Measurements from ENCODE around the gene NUAK2. TPM values are rescaled to one million over a fixed set of nuclear protein-coding genes. Genes with fewer than 3 reads are reported as not detected.

Gene NUAK2
- polyA plus RNA-seq, 3 donors, result 9.1 to 44.9 (median 21.9) TPM

GRCh38 chr1:205279986-205280385, 41.6 kb downstream of the NUAK2 start:
- H3K9me3 ChIP-seq (replicated peaks in 1 of 2; ENCODE audit: control insufficient read depth in 1 of 2, insufficient read depth in 1 of 2, low read length in 2 of 2), result no peaks in the 10 kb centered on the region
- peaks cover 0 to 3% (median 0%) of the 10 kb centered on the region in 7 donors for H3K9me3 Mint-ChIP-seq
- H4K20me1 ChIP-seq (ENCODE audit: insufficient read depth, low read length), result no peaks in the 10 kb centered on the region
- peaks cover 35% of the 10 kb centered on the region for H3K4me1 Mint-ChIP-seq
- no peak for DNase-seq
- H3K79me2 ChIP-seq (ENCODE audit: insufficient read depth, low read length), result no peaks in the 10 kb centered on the region
- H3K27me3 ChIP-seq (ENCODE audit: control insufficient read depth in 2 of 2, insufficient read depth in 2 of 2, low read length in 2 of 2), result no peaks in the 10 kb centered on the region
- no peaks in the 10 kb centered on the region for H3K36me3 ChIP-seq (replicated peaks in 1 of 2; ENCODE audit: control insufficient read depth in 1 of 2, insufficient read depth in 2 of 2, low read length in 2 of 2)
- no peak for TF ChIP-seq CTCF (IDR thresholded peaks at IDR 0.05)
- H3K27me3 Mint-ChIP-seq (ENCODE audit: low read depth in 3 of 3), result peaks cover 2 to 10% (median 5%) of the 10 kb centered on the region in 3 donors
- H3K4me1 ChIP-seq (ENCODE audit: control insufficient read depth in 1 of 2, insufficient read depth in 2 of 2, low read length in 2 of 2), result peaks cover 16 to 19% of the 10 kb centered on the region in 2 donors
- no peak overlapping the region for H3K9ac ChIP-seq (ENCODE audit: insufficient read depth, low read length, poor library complexity, severe bottlenecking)
- intact Hi-C loops (cut with micrococcal nuclease), result loop anchor here in 1 of 2 donors (10.0 kb wide), 1 partner anchor 245 kb away; no protein-coding TSS in a partner anchor
- H2AFZ ChIP-seq (ENCODE audit: insufficient read depth, low read depth, low read length, poor library complexity, severe bottlenecking), result no peak overlapping the region
- no peak overlapping the region for H3K27ac ChIP-seq (ENCODE audit: low read depth in 1 of 2, low read length in 2 of 2)
- peaks cover 0 to 4% of the 10 kb centered on the region in 2 donors for H3K36me3 Mint-ChIP-seq
- WGBS (ENCODE audit: insufficient coverage), result 82% methylated on average over 2 of the region's 3 CpGs
- H3K4me2 ChIP-seq (replicated peaks; ENCODE audit: extremely low read depth, low read length, poor library complexity, severe bottlenecking), result no peak overlapping the region
- no peak overlapping the region for H3K4me3 Mint-ChIP-seq
- H3K27ac Mint-ChIP-seq, result no peak overlapping the region
- H3K4me3 ChIP-seq (replicated peaks in 1 of 3; ENCODE audit: low read depth in 2 of 3, low read length in 3 of 3), result no peak overlapping the region

DNA sequence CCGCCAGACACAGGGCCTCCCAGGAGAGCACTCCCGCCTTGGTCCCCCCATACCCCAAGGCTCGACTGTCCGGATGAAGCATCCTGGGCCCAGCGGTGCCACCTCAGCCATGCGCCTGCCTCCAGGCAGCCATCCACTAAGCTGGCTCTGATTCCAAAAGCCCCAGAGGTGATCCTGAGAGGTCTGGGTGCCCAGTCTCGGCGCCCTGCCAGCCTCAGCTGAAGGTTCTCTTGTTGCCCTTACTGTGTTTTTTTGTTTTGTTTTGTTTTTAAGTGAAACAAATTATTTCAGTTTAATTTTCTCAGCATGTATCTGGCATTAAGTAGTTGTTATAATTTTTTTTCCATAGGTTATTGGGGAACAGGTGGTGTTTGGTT, 44.9 kb downstream of the NUAK2 start:
- Histone ChIP-seq H3K36me3 (replicated peaks in 1 of 2; ENCODE audit: control insufficient read depth in 1 of 2, insufficient read depth in 2 of 2, low read length in 2 of 2) (no peaks in the 10 kb centered on the region), H3K27me3 (ENCODE audit: control insufficient read depth in 2 of 2, insufficient read depth in 2 of 2, low read length in 2 of 2) (no peaks in the 10 kb centered on the region), H3K27ac (ENCODE audit: low read depth in 1 of 2, low read length in 2 of 2) (no peak overlapping the region), H4K20me1 (ENCODE audit: insufficient read depth, low read length) (no peaks in the 10 kb centered on the region), H3K4me3 (replicated peaks in 1 of 3; ENCODE audit: low read depth in 2 of 3, low read length in 3 of 3) (no peak overlapping the region), H3K4me2 (replicated peaks; ENCODE audit: extremely low read depth, low read length, poor library complexity, severe bottlenecking) (no peak overlapping the region), H3K4me1 (ENCODE audit: control insufficient read depth in 1 of 2, insufficient read depth in 2 of 2, low read length in 2 of 2) (peaks cover 4 to 5% of the 10 kb centered on the region in 2 donors), H3K9me3 (replicated peaks in 1 of 2; ENCODE audit: control insufficient read depth in 1 of 2, insufficient read depth in 1 of 2, low read length in 2 of 2) (no peaks in the 10 kb centered on the region), H3K9ac (ENCODE audit: insufficient read depth, low read length, poor library complexity, severe bottlenecking) (no peak overlapping the region), H2AFZ (ENCODE audit: insufficient read depth, low read depth, low read length, poor library complexity, severe bottlenecking) (no peak overlapping the region), H3K79me2 (ENCODE audit: insufficient read depth, low read length) (no peaks in the 10 kb centered on the region)
- DNase-seq, result no peak
- intact Hi-C loops (cut with micrococcal nuclease), result loop anchor here in 1 of 2 donors (10.0 kb wide), 1 partner anchor 248 kb away; no protein-coding TSS in a partner anchor
- peaks cover 0 to 6% of the 10 kb centered on the region in 2 donors for H3K36me3 Mint-ChIP-seq
- H3K9me3 Mint-ChIP-seq, result peaks cover 0 to 3% (median 0%) of the 10 kb centered on the region in 7 donors
- WGBS (ENCODE audit: insufficient coverage), result 92% methylated on average over 6 of the region's 8 CpGs
- peaks cover 3 to 9% (median 5%) of the 10 kb centered on the region in 3 donors for H3K27me3 Mint-ChIP-seq (ENCODE audit: low read depth in 3 of 3)
- no peak for TF ChIP-seq CTCF (IDR thresholded peaks at IDR 0.05)
- no peak overlapping the region for H3K4me3 Mint-ChIP-seq
- H3K27ac Mint-ChIP-seq, result peak overlapping the region in 1 of 7 donors; percentile 13
- peaks cover 19% of the 10 kb centered on the region for H3K4me1 Mint-ChIP-seq
